GM21529 (cell line): Measurements from ENCODE around the gene ANKRD12.
"Not testable (repeated sequence)": the region's sequence is repeated elsewhere in the genome, so short reads cannot be mapped to it uniquely, and the experiment has no call there.

Source experiments
- ATAC-seq: cut with Tn5 transposase; IDR thresholded peaks from one replicate; pipeline ENCODE4 v1.9.1; 2021; ENCODE audit not compliant: unreplicated experiment

ANKRD12 gene

GRCh38 chr18:9136315-9137155 lies at the start of gene ANKRD12:
TSS of gene ANKRD12 (plus strand) at chr18:9136781. CDS start at chr18:9182433, 45,652 bp downstream.
- peak; percentile 62 for ATAC-seq

GRCh38 chr18:9087144-9087543 lies 49.4 kb upstream of the ANKRD12 start:
- no peak for ATAC-seq

GRCh38 chr18:9088252-9088651 lies 48.3 kb upstream of the ANKRD12 start:
- no peak for ATAC-seq

GRCh38 chr18:9088727-9089126 lies 47.9 kb upstream of the ANKRD12 start:
- not testable (repeated sequence) for ATAC-seq

GRCh38 chr18:9090578-9090977 lies 46.0 kb upstream of the ANKRD12 start:
- ATAC-seq: no peak

- ATAC-seq: no peak
These were observed 45.5 kb upstream of the ANKRD12 start for GRCh38 chr18:9091066-9091476.

- no peak for ATAC-seq
These were observed 43.9 kb upstream of the ANKRD12 start for GRCh38 chr18:9092665-9093064.

- ATAC-seq: not testable (repeated sequence)
These were observed 43.5 kb upstream of the ANKRD12 start for GRCh38 chr18:9093109-9093508.

GRCh38 chr18:9094307-9095226 lies 42.0 kb upstream of the ANKRD12 start:
- ATAC-seq: no peak

GRCh38 chr18:9095297-9096006 lies 41.1 kb upstream of the ANKRD12 start:
- ATAC-seq: peak; percentile 86

- peak; percentile 11 for ATAC-seq
These were observed 40.6 kb upstream of the ANKRD12 start for GRCh38 chr18:9096007-9096371.

- no peak for ATAC-seq
These were observed 39.9 kb upstream of the ANKRD12 start for GRCh38 chr18:9096685-9097084.

- no peak for ATAC-seq
These were observed 39.2 kb upstream of the ANKRD12 start for GRCh38 chr18:9097349-9097748.

- no peak for ATAC-seq
These were observed 35.8 kb upstream of the ANKRD12 start for GRCh38 chr18:9100796-9101195.

- peak; percentile 24 for ATAC-seq
These were observed 34.7 kb upstream of the ANKRD12 start for GRCh38 chr18:9101730-9102507.

GRCh38 chr18:9102508-9103375 lies 33.8 kb upstream of the ANKRD12 start, which contains the start of gene NDUFV2:
TSS of gene NDUFV2 (plus strand) at chr18:9102699. CDS start at chr18:9102744, 45 bp downstream.
- peak; percentile 89 for ATAC-seq

- ATAC-seq: no peak
These were observed 33.2 kb upstream of the ANKRD12 start for GRCh38 chr18:9103376-9103873.

GRCh38 chr18:9104244-9104901 lies 32.2 kb upstream of the ANKRD12 start:
- no peak for ATAC-seq

- ATAC-seq: no peak
These were observed 31.2 kb upstream of the ANKRD12 start for GRCh38 chr18:9105420-9105819.
